ENCODE results near the gene ZSCAN5A.

DNA sequence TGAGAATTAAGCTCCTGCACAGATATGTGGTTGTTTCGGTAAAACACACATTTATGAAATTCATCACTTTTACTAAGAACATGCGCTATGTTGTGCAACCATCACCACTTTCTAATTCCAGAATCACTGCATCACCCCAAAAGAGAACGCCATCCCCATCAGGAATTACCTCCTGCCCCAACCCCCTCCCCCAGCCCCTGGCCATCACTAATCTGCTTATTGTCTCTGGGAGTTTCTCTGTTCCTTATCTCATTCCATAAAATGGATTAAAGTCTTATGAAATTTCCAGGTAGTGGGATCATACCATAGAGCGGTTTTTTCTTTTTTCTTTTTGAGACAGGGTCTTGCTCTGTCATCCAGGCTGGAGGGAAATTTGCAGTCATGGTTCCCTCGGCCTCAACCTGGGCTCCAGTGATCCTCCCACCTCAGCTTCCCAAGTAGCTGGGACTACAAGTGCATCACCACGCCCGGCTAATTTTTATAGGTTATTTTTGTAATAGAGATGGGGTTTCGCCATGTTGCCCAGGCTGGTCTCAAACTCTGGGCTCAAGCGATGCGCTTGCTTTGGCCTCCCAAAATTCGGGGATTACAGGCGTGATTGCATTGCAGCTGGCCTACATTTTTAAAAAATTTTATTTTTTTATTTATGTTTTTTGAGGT, 120.5 kb downstream of the ZSCAN5A start:
- no peak for TF ChIP-seq POLR2A (IDR thresholded peaks at IDR 0.05)
- TF ChIP-seq, protein P1, sequence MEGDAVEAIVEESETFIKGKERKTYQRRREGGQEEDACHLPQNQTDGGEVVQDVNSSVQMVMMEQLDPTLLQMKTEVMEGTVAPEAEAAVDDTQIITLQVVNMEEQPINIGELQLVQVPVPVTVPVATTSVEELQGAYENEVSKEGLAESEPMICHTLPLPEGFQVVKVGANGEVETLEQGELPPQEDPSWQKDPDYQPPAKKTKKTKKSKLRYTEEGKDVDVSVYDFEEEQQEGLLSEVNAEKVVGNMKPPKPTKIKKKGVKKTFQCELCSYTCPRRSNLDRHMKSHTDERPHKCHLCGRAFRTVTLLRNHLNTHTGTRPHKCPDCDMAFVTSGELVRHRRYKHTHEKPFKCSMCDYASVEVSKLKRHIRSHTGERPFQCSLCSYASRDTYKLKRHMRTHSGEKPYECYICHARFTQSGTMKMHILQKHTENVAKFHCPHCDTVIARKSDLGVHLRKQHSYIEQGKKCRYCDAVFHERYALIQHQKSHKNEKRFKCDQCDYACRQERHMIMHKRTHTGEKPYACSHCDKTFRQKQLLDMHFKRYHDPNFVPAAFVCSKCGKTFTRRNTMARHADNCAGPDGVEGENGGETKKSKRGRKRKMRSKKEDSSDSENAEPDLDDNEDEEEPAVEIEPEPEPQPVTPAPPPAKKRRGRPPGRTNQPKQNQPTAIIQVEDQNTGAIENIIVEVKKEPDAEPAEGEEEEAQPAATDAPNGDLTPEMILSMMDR (IDR thresholded peaks at IDR 0.05): no peak
- no peak for TF ChIP-seq EP300 (IDR thresholded peaks at IDR 0.05)
- no peak for TF ChIP-seq POLR2AphosphoS5 (IDR thresholded peaks at IDR 0.05)
